OCI-LY3 (cell line): ENCODE measurements around the gene KCNC2.

Experiments
- H2AFZ ChIP-seq: fragments of 200-600, 300-600 bp; shearing (Covaris generic); 2 replicates; pipeline ENCODE4 v1.6.0; 2014; ENCODE audit warnings: antibody characterized with exemption, low read depth, low read length
- H3K27ac ChIP-seq: fragments of 200-600, 300-600 bp; sonication (generic); 2 replicates; pipeline ENCODE4 v1.5.1; 2014; ENCODE audit warnings: mild to moderate bottlenecking, low read length, moderate library complexity, mixed read lengths
- H3K27me3 ChIP-seq: fragments of 200-600, 300-600 bp; sonication (generic); 2 replicates; pipeline ENCODE4 v1.6.1; 2014; ENCODE audit warnings: low read depth, low read length, mixed read lengths
- H3K36me3 ChIP-seq: fragments of 200-600, 300-600 bp; sonication (generic); replicated peaks from 2 replicates; pipeline ENCODE3; 2014; ENCODE audit warnings: low read depth, low read length, mixed read lengths
- H3K4me1 ChIP-seq: fragments of 300-600, 200-600 bp; sonication (generic); 2 replicates; pipeline ENCODE4 v1.6.1; 2014; ENCODE audit warnings: low read length, mixed read lengths
- H3K4me2 ChIP-seq: fragments of 200-600, 300-600 bp; sonication (generic); 2 replicates; pipeline ENCODE4 v1.6.1; 2014; ENCODE audit warnings: low read length, mixed read lengths
- H3K4me3 ChIP-seq: fragments of 300-600, 200-600 bp; sonication (generic); 2 replicates; pipeline ENCODE4 v1.5.1; 2014; ENCODE audit warnings: antibody characterized with exemption, mild to moderate bottlenecking, low read length, moderate library complexity
- H3K79me2 ChIP-seq: fragments of 300-600, 200-600 bp; shearing (Covaris generic); 2 replicates; pipeline ENCODE4 v1.6.1; 2014; ENCODE audit warnings: mild to moderate bottlenecking, low read length, mixed read lengths
- H3K9ac ChIP-seq: fragments of 300-600, 200-600 bp; shearing (Covaris generic); 2 replicates; pipeline ENCODE4 v1.6.0; 2014; ENCODE audit warnings: mild to moderate bottlenecking, low read length, moderate library complexity
- H3K9me3 ChIP-seq: fragments of 200-600, 300-600 bp; shearing (Covaris generic); 2 replicates; pipeline ENCODE4 v1.6.1; 2014; ENCODE audit warnings: low read length, mixed read lengths; ENCODE audit not compliant: insufficient read depth
- H4K20me1 ChIP-seq: fragments of 200-600, 300-600 bp; sonication (generic); 2 replicates; pipeline ENCODE4 v1.6.1; 2016; ENCODE audit warnings: low read length, mixed read lengths; ENCODE audit not compliant: insufficient read depth
- EZH2phosphoT487 ChIP-seq: fragments of 200-600 bp; shearing (Covaris generic); IDR thresholded peaks from 2 replicates; pipeline ENCODE4 v1.6.1; 2018; ENCODE audit warnings: antibody characterized with exemption, mixed run types, low read depth
- TF ChIP-seq, protein P1 (sequence below): fragments of 200-600, 300-600 bp; sonication (generic); IDR thresholded peaks from 2 replicates; pipeline ENCODE4 v1.5.1; 2014; ENCODE audit warnings: antibody characterized with exemption, low read length, low read depth

The KCNC2 gene

GRCh38 chr12:75135026-75135425, 74.6 kb downstream of the KCNC2 start:
- H3K4me1 ChIP-seq, result no peaks in the 10 kb centered on the region
- TF ChIP-seq EZH2phosphoT487, result no peak
- TF ChIP-seq, protein P1, sequence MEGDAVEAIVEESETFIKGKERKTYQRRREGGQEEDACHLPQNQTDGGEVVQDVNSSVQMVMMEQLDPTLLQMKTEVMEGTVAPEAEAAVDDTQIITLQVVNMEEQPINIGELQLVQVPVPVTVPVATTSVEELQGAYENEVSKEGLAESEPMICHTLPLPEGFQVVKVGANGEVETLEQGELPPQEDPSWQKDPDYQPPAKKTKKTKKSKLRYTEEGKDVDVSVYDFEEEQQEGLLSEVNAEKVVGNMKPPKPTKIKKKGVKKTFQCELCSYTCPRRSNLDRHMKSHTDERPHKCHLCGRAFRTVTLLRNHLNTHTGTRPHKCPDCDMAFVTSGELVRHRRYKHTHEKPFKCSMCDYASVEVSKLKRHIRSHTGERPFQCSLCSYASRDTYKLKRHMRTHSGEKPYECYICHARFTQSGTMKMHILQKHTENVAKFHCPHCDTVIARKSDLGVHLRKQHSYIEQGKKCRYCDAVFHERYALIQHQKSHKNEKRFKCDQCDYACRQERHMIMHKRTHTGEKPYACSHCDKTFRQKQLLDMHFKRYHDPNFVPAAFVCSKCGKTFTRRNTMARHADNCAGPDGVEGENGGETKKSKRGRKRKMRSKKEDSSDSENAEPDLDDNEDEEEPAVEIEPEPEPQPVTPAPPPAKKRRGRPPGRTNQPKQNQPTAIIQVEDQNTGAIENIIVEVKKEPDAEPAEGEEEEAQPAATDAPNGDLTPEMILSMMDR, result no peak
- no peak overlapping the region for H3K4me3 ChIP-seq
- no peak overlapping the region for H3K9ac ChIP-seq
- no peaks in the 10 kb centered on the region for H3K9me3 ChIP-seq
- no peak overlapping the region for H3K27ac ChIP-seq
- H3K4me2 ChIP-seq, result no peak overlapping the region
- no peaks in the 10 kb centered on the region for H3K79me2 ChIP-seq
- no peaks in the 10 kb centered on the region for H4K20me1 ChIP-seq
- no peaks in the 10 kb centered on the region for H3K27me3 ChIP-seq
- no peak overlapping the region for H2AFZ ChIP-seq
- no peaks in the 10 kb centered on the region for H3K36me3 ChIP-seq

DNA sequence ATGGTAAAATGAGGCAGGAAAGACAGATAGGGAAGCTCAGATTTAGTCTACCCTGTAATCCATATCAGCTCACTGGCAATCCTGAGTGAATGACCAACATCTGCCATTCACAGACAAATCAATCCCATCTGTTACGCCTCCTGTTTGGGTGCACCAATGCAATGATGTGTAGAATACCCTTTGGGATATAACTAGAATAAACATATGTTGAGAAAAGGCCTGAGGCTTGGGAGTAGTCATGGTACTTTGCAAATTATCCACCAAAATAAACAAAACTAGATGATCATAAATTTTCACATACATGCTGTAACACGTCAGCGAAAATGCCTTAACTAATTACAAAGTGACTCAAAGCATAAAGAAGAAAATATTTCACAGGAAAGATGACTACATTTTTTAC, 78.8 kb downstream of the KCNC2 start:
- H3K4me2 ChIP-seq, result no peak overlapping the region
- H3K4me1 ChIP-seq, result no peaks in the 10 kb centered on the region
- H3K36me3 ChIP-seq, result no peaks in the 10 kb centered on the region
- no peak overlapping the region for H3K4me3 ChIP-seq
- H3K27me3 ChIP-seq, result no peaks in the 10 kb centered on the region
- TF ChIP-seq, protein P1, result no peak
- TF ChIP-seq EZH2phosphoT487, result no peak
- H3K9ac ChIP-seq, result no peak overlapping the region
- H4K20me1 ChIP-seq, result no peaks in the 10 kb centered on the region
- no peak overlapping the region for H3K27ac ChIP-seq
- no peak overlapping the region for H2AFZ ChIP-seq
- no peaks in the 10 kb centered on the region for H3K79me2 ChIP-seq
- no peaks in the 10 kb centered on the region for H3K9me3 ChIP-seq

GRCh38 chr12:75129275-75129674, 80.4 kb downstream of the KCNC2 start:
- no peak overlapping the region for H3K4me3 ChIP-seq
- H3K27ac ChIP-seq, result no peak overlapping the region

DNA sequence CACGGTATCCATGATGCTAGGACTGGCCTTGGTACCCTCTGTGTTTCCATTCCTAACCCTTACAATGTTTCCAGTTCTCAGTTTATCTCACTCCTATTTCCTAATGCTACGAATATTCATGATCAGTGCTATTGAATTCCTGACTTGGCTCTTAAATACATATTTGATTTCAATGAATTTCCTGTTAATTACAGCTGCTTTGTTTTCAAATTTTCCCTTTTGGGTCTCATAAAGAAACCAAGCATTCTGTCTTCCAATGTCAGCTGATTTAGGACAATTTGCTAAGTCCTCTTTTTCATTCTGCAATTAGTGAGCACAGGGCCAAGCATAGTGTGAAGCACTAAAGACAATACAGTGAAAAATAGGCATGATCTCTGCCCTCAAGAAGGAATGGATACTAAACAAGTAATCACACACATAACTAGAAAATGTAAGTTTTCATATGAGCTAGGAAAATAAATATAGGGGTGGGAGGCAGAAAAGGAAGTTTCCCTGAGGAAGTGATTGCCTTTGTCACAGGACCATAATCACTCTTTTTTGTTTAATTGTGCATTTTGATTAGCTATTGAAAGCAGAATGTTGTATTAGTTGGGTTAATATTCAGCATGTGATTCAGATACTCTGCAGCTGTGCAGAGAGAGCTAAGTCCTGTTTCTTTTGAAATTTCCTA, 88.5 kb downstream of the KCNC2 start:
- H3K9ac ChIP-seq, result no peak overlapping the region
- no peaks in the 10 kb centered on the region for H3K4me1 ChIP-seq
- no peaks in the 10 kb centered on the region for H3K9me3 ChIP-seq
- no peaks in the 10 kb centered on the region for H3K79me2 ChIP-seq
- H3K27ac ChIP-seq, result no peak overlapping the region
- H4K20me1 ChIP-seq, result no peaks in the 10 kb centered on the region
- no peak overlapping the region for H3K4me2 ChIP-seq
- TF ChIP-seq, protein P1, result no peak
- no peak for TF ChIP-seq EZH2phosphoT487
- H2AFZ ChIP-seq, result no peak overlapping the region
- H3K36me3 ChIP-seq, result no peaks in the 10 kb centered on the region
- no peaks in the 10 kb centered on the region for H3K27me3 ChIP-seq
- H3K4me3 ChIP-seq, result no peak overlapping the region

More at GRCh38 chr12:75129275-75129674, 80.4 kb downstream of the KCNC2 start:
- H3K9me3 ChIP-seq, result no peaks in the 10 kb centered on the region
- no peaks in the 10 kb centered on the region for H3K79me2 ChIP-seq
- H4K20me1 ChIP-seq, result no peaks in the 10 kb centered on the region
- no peaks in the 10 kb centered on the region for H3K27me3 ChIP-seq
- H2AFZ ChIP-seq, result no peak overlapping the region
- H3K9ac ChIP-seq, result no peak overlapping the region
- H3K4me2 ChIP-seq, result no peak overlapping the region
- no peaks in the 10 kb centered on the region for H3K4me1 ChIP-seq
- TF ChIP-seq EZH2phosphoT487, result no peak
- no peaks in the 10 kb centered on the region for H3K36me3 ChIP-seq
